Measurements from ENCODE around the gene CPA2.

GRCh38 chr7:130274296-130274695 lies 7.6 kb downstream of the CPA2 start:
- TF ChIP-seq YY1 (IDR thresholded peaks at IDR 0.05; ENCODE audit: insufficient read depth, insufficient read length) (no peak), ZNF274 (IDR thresholded peaks at IDR 0.05; ENCODE audit: low read depth, low read length) (no peak)
